SK-N-SH (cell line): Measurements from ENCODE around the gene INF2. TPM values are rescaled to one million over a fixed set of nuclear protein-coding genes. Genes with fewer than 3 reads are reported as not detected.
"Not testable (repeated sequence)": the region's sequence is repeated elsewhere in the genome, so short reads cannot be mapped to it uniquely, and the experiment has no call there.

Experiments used
- CTCF ChIA-PET: fragments of 300-600, 350-600 bp; formaldehyde crosslinking; extraction: SDS; loops from one replicate; lab custom pipeline; 2021; lab: Yijun Ruan, JAX
- POLR2A ChIA-PET: fragments of 350-600 bp; sonication (Branson Sonifier 250); formaldehyde crosslinking; extraction: SDS; loops from one replicate; lab custom pipeline; 2020; ENCODE audit warnings: antibody characterized with exemption, inconsistent platforms; lab: Yijun Ruan, JAX
- DNase-seq: peaks from one replicate; pipeline ENCODE4 v3.0.0; 2012
- H2AFZ ChIP-seq: fragments of 200-600 bp; sonication (generic); 2 replicates; pipeline ENCODE4 v1.8.1; 2016; ENCODE audit warnings: antibody characterized with exemption, mild to moderate bottlenecking, low read depth
- H3F3A ChIP-seq: fragments of 200-600 bp; sonication (generic); replicated peaks from 2 replicates; pipeline ENCODE3; 2016; ENCODE audit warnings: antibody characterized with exemption, mild to moderate bottlenecking; ENCODE audit not compliant: insufficient read depth
- H3K27ac ChIP-seq, 2 experiments: fragments of 200-500 bp in 1 of 2; fragments of 200-600 bp in 1 of 2; sonication (Bioruptor generic) in 1 of 2; sonication (generic), shearing (Covaris generic) in 1 of 2; 2 replicates each; pipeline versions ENCODE4 v1.5.1 to v1.6.1; 2014 to 2016; ENCODE audit warnings: low read depth in 2 of 2, inconsistent platforms in 1 of 2, low read length in 1 of 2, mild to moderate bottlenecking in 1 of 2, mixed read lengths in 1 of 2
- H3K27me3 ChIP-seq: fragments of 200-600 bp; sonication (generic), shearing (Covaris generic); 2 replicates; pipeline ENCODE4 v1.6.1; 2016; ENCODE audit warnings: mixed run types; ENCODE audit not compliant: insufficient read depth
- H3K36me3 ChIP-seq, 2 experiments: fragments of 200-500 bp in 1 of 2; fragments of 200-600 bp in 1 of 2; sonication (Bioruptor generic) in 1 of 2; sonication (generic) in 1 of 2; replicated peaks in 1 of 2; 2 replicates each; pipeline versions ENCODE3 to v1.5.1; 2014 to 2016; ENCODE audit warnings: low read length in 1 of 2, mild to moderate bottlenecking in 1 of 2; ENCODE audit not compliant: insufficient read depth in 2 of 2, control insufficient read depth in 1 of 2
- H3K4me1 ChIP-seq, 2 experiments: fragments of 200-500 bp in 1 of 2; fragments of 200-600 bp in 1 of 2; sonication (Bioruptor generic) in 1 of 2; sonication (generic), shearing (Covaris generic) in 1 of 2; 2 replicates each; pipeline versions ENCODE4 v1.5.1 to v1.6.1; 2014 to 2016; ENCODE audit warnings: low read depth in 1 of 2, low read length in 1 of 2, mixed run types in 1 of 2; ENCODE audit not compliant: insufficient read depth in 2 of 2, control insufficient read depth in 1 of 2
- H3K4me2 ChIP-seq: fragments of 200-600 bp; sonication (generic), shearing (Covaris generic); 2 replicates; pipeline ENCODE4 v1.6.1; 2017; ENCODE audit warnings: mixed run types
- H3K4me3 ChIP-seq, 2 experiments: fragments of 200-500 bp in 1 of 2; fragments of 200-600 bp in 1 of 2; sonication (Bioruptor generic) in 1 of 2; sonication (generic), shearing (Covaris generic) in 1 of 2; 2 replicates each; pipeline versions ENCODE4 v1.5.1 to v1.8.1; 2014 to 2016; ENCODE audit warnings: low read depth in 2 of 2, inconsistent platforms in 1 of 2, low read length in 1 of 2, mild to moderate bottlenecking in 1 of 2, mixed read lengths in 1 of 2, moderate library complexity in 1 of 2
- H3K79me2 ChIP-seq: fragments of 200-600 bp; sonication (generic); 2 replicates; pipeline ENCODE4 v1.8.1; 2017; ENCODE audit warnings: mild to moderate bottlenecking; ENCODE audit not compliant: insufficient read depth
- H3K9ac ChIP-seq: fragments of 200-600 bp; sonication (generic); 2 replicates; pipeline ENCODE4 v1.6.1; 2017; ENCODE audit warnings: mixed run types
- H3K9me2 ChIP-seq: fragments of 200-600 bp; sonication (generic); 2 replicates; pipeline ENCODE4 v1.6.1; 2017; ENCODE audit warnings: mixed run types
- H3K9me3 ChIP-seq: fragments of 200-600 bp; sonication (generic); 2 replicates; pipeline ENCODE4 v1.6.1; 2017; ENCODE audit warnings: mixed run types, mild to moderate bottlenecking, moderate library complexity
- H4K20me1 ChIP-seq: fragments of 200-600 bp; sonication (generic); 2 replicates; pipeline ENCODE4 v1.6.1; 2017; ENCODE audit warnings: mild to moderate bottlenecking, mixed run types; ENCODE audit not compliant: insufficient read depth
- CHD2 ChIP-seq: fragments of 150-350 bp; IDR thresholded peaks from 2 replicates; pipeline ENCODE4 v1.6.1; 2018; ENCODE audit warnings: low read length; ENCODE audit not compliant: partially characterized antibody
- IRF3 ChIP-seq: fragments of 150-350 bp; IDR thresholded peaks from 2 replicates; pipeline ENCODE4 v1.6.1; 2016; ENCODE audit warnings: mild to moderate bottlenecking, low read depth, low read length
- MEF2A ChIP-seq: IDR thresholded peaks from 2 replicates; pipeline ENCODE4 v1.4.0; 2012; ENCODE audit warnings: low read depth, borderline replicate concordance
- YY1 ChIP-seq: IDR thresholded peaks from 2 replicates; pipeline ENCODE4 v1.4.0; 2012; ENCODE audit warnings: low read depth, mild to moderate bottlenecking
- WGBS: methylation state at CpG from one replicate; pipeline ENCODE4 v1.1.6; 2017; ENCODE audit warnings: low lambda C conversion rate; 5-methylcytosine and 5-hydroxymethylcytosine counted together
- polyA plus RNA-seq, 3 experiments: library from polyadenylated mRNA; depleted of rRNA; stranded (reverse); fragments of >200 nt; gene quantifications; 2 replicates each; pipeline ENCODE4 v1.2.3, GENCODE V29; 2012
- TF ChIP-seq, protein P1 (sequence below): IDR thresholded peaks from 2 replicates; pipeline ENCODE4; 2012
- TF ChIP-seq, protein P2 (sequence below): fragments of 200-600 bp; sonication (generic); IDR thresholded peaks from 2 replicates; pipeline ENCODE4 v1.6.1; 2017; ENCODE audit warnings: antibody characterized with exemption, mild to moderate bottlenecking, moderate library complexity

INF2 gene
- polyA plus RNA-seq, 1 of the 3 experiments (the other 2 are of a cell fraction): 32.5 TPM

DNA sequence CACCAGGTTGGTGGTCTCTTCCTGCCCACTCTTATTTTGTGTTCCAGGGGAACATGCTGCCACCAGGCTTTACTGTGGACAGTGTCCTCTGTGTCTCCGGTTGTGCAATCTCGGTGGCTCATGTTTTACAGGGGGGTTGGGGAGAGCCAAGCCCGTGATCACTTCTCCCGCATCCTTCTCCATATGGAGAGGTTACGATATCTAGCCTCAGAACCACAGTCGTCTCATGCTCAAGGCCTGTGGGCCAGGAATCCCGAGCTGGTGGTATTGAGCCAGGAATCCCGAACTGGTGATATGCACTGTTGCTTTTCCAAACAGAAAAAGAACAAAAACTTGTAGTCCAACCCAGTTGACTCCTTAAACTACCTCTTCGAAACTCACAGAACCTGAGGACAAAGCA lies 37.0 kb upstream of the INF2 start:
- Histone ChIP-seq H3K36me3 (no peaks in the 10 kb centered on the region), H3K27ac (no peak overlapping the region), H3K27me3 (no peaks in the 10 kb centered on the region), H3K4me3 (no peak overlapping the region), H3F3A (no peaks in the 10 kb centered on the region), H3K4me2 (no peak overlapping the region), H3K4me1 (peaks cover 0 to 2% of the 10 kb centered on the region in 2 experiments; a peak in 1 of 4 replicates), H2AFZ (no peak overlapping the region), H4K20me1 (no peaks in the 10 kb centered on the region), H3K79me2 (no peaks in the 10 kb centered on the region), H3K9me2 (no peaks in the 10 kb centered on the region), H3K9me3 (no peaks in the 10 kb centered on the region), H3K9ac (no peak overlapping the region)
- no peak for DNase-seq
- no peak for TF ChIP-seq YY1
- TF ChIP-seq, protein P1, sequence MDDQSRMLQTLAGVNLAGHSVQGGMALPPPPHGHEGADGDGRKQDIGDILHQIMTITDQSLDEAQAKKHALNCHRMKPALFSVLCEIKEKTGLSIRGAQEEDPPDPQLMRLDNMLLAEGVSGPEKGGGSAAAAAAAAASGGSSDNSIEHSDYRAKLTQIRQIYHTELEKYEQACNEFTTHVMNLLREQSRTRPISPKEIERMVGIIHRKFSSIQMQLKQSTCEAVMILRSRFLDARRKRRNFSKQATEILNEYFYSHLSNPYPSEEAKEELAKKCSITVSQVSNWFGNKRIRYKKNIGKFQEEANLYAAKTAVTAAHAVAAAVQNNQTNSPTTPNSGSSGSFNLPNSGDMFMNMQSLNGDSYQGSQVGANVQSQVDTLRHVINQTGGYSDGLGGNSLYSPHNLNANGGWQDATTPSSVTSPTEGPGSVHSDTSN: no peak
- TF ChIP-seq IRF3: no peak
- TF ChIP-seq MEF2A: no peak
- TF ChIP-seq, protein P2, sequence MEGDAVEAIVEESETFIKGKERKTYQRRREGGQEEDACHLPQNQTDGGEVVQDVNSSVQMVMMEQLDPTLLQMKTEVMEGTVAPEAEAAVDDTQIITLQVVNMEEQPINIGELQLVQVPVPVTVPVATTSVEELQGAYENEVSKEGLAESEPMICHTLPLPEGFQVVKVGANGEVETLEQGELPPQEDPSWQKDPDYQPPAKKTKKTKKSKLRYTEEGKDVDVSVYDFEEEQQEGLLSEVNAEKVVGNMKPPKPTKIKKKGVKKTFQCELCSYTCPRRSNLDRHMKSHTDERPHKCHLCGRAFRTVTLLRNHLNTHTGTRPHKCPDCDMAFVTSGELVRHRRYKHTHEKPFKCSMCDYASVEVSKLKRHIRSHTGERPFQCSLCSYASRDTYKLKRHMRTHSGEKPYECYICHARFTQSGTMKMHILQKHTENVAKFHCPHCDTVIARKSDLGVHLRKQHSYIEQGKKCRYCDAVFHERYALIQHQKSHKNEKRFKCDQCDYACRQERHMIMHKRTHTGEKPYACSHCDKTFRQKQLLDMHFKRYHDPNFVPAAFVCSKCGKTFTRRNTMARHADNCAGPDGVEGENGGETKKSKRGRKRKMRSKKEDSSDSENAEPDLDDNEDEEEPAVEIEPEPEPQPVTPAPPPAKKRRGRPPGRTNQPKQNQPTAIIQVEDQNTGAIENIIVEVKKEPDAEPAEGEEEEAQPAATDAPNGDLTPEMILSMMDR: no peak
- TF ChIP-seq CHD2: no peak
- ChIA-PET CTCF (interaction anchor here (1.9 kb wide), 1 partner anchor 57 kb away, joined by 8 read pairs; no protein-coding TSS in a partner anchor), POLR2A (no interaction called here)
- 77% methylated on average over 9 of the region's 9 CpGs for WGBS

GRCh38 chr14:104653130-104653920 lies 36.1 kb upstream of the INF2 start:
- H3K27ac ChIP-seq, H4K20me1 ChIP-seq, DNase-seq, H3K79me2 ChIP-seq, H2AFZ ChIP-seq, H3K9ac ChIP-seq, H3K4me1 ChIP-seq, H3K4me3 ChIP-seq, H3K27me3 ChIP-seq, H3K9me3 ChIP-seq, H3F3A ChIP-seq, POLR2A ChIA-PET, H3K9me2 ChIP-seq, H3K4me2 ChIP-seq, H3K36me3 ChIP-seq: not testable (repeated sequence)
- WGBS: 84% methylated on average over 21 of the region's 52 CpGs
- CTCF ChIA-PET: interaction anchor here (1.5 kb wide), 1 partner anchor 13 kb away, joined by 3 read pairs; no protein-coding TSS in a partner anchor
